Upper lobe of left lung (tissue), 6 donors: Measurements from ENCODE around the gene NEURL2. TPM values are rescaled to one million over a fixed set of nuclear protein-coding genes. Genes with fewer than 3 reads are reported as not detected.

Source experiments
- ATAC-seq, 2 donors: fragments of 200-7000 bp; cut with Tn5 transposase; one replicate each; pipeline ENCODE4 v1.9.1; 2022; ENCODE audit warnings: mild to moderate bottlenecking in 2 of 2, moderate library complexity in 2 of 2; ENCODE audit not compliant: low FRiP score in 2 of 2
- DNase-seq, 2 donors: peaks; one replicate each; pipeline ENCODE4 v3.0.0-alpha.2; 2019 to 2020
- H3K27ac ChIP-seq, 4 donors: fragments of 200-600 bp; sonication (generic); one replicate each; pipeline ENCODE4 v1.5.1; 2016 to 2019
- H3K27me3 ChIP-seq, 4 donors: fragments of 200-600 bp; sonication (generic); one replicate each; pipeline ENCODE4 v1.5.1; 2017 to 2019
- H3K36me3 ChIP-seq, 4 donors: fragments of 200-600 bp; sonication (generic); one replicate each; pipeline ENCODE4 v1.5.1; 2016 to 2019
- H3K4me1 ChIP-seq, 4 donors: fragments of 200-600 bp; sonication (generic); one replicate each; pipeline ENCODE4 v1.5.1; 2018 to 2019
- H3K4me3 ChIP-seq, 4 donors: fragments of 200-600 bp; sonication (generic); one replicate each; pipeline ENCODE4 v1.5.1; 2017 to 2019; ENCODE audit warnings: mild to moderate bottlenecking in 2 of 4, moderate library complexity in 1 of 4
- H3K9me3 ChIP-seq, 4 donors: fragments of 200-600 bp; sonication (generic); one replicate each; pipeline ENCODE4 v1.5.1; 2018 to 2019
- EP300 ChIP-seq, 4 donors: sonication (generic); formaldehyde crosslinking; IDR thresholded peaks; one replicate each; pipeline ENCODE4 v1.5.1; 2017; ENCODE audit warnings: antibody characterized with exemption in 4 of 4, control low read depth in 2 of 4
- POLR2A ChIP-seq, 4 donors: fragments of 450-650 bp; IDR thresholded peaks; one replicate each; pipeline ENCODE4 v1.5.1; 2016 to 2017; ENCODE audit warnings: antibody characterized with exemption in 4 of 4, mild to moderate bottlenecking in 2 of 4
- POLR2AphosphoS5 ChIP-seq, 2 donors: sonication (generic); formaldehyde crosslinking; IDR thresholded peaks; one replicate each; pipeline ENCODE4 v1.5.1; 2017; ENCODE audit warnings: antibody characterized with exemption in 2 of 2
- WGBS, 2 donors: methylation state at CpG; one replicate each; pipeline ENCODE4 v1.1.5; 2017 to 2018; 5-methylcytosine and 5-hydroxymethylcytosine counted together
- total RNA-seq, 6 donors: library from RNA; depleted of rRNA in 4 of 6; stranded (reverse); fragments of >200 nt in 4 of 6; gene quantifications; one replicate each; pipeline versions ENCODE4 v1.1.0 to v1.2.1, GENCODE V29; 2016 to 2021
- TF ChIP-seq, protein P1 (sequence below), 6 experiments: fragments of 450-650 bp in 4 of 6; fragments of 200-600 bp in 2 of 6; sonication (generic) in 2 of 6; IDR thresholded peaks; one replicate each; pipeline ENCODE4 v1.5.1; 2016 to 2019; ENCODE audit warnings: antibody characterized with exemption in 6 of 6
- donor health status: DM: no; HTN: no; CAD: no; lungs with moderate emphysema.
- donor health status: DM: no; HTN: yes; CAD: no; lungs with severe emphysema.

The NEURL2 gene
- total RNA-seq, 6 donors from 2014 or later = 3.9 to 31.4 (median 5.5) TPM

DNA sequence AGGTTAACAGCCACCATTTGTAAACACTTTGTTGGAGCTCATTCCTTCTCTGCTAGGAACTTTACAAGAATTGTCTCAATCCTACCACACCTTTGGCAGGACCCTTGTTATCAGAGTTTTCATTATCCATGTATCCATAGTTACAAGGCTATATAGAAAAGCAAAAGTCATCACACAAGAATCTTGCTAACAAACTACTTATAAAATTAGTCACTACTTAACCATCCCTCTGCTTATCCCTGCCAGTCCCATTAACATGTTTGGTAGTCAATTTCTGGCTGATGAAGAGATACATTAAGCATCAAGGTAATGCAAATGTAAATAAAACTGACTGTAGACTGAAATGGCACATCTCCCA, 23.2 kb downstream of the NEURL2 start:
- TF ChIP-seq, protein P1, sequence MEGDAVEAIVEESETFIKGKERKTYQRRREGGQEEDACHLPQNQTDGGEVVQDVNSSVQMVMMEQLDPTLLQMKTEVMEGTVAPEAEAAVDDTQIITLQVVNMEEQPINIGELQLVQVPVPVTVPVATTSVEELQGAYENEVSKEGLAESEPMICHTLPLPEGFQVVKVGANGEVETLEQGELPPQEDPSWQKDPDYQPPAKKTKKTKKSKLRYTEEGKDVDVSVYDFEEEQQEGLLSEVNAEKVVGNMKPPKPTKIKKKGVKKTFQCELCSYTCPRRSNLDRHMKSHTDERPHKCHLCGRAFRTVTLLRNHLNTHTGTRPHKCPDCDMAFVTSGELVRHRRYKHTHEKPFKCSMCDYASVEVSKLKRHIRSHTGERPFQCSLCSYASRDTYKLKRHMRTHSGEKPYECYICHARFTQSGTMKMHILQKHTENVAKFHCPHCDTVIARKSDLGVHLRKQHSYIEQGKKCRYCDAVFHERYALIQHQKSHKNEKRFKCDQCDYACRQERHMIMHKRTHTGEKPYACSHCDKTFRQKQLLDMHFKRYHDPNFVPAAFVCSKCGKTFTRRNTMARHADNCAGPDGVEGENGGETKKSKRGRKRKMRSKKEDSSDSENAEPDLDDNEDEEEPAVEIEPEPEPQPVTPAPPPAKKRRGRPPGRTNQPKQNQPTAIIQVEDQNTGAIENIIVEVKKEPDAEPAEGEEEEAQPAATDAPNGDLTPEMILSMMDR (IDR thresholded peaks at IDR 0.05) = no peak
- TF ChIP-seq POLR2A (IDR thresholded peaks at IDR 0.05) (no peak), POLR2AphosphoS5 (IDR thresholded peaks at IDR 0.05) (no peak), EP300 (IDR thresholded peaks at IDR 0.05) (no peak)
- Histone ChIP-seq H3K27ac (no peak overlapping the region), H3K9me3 (no peaks in the 10 kb centered on the region), H3K4me3 (no peak overlapping the region), H3K4me1 (no peaks in the 10 kb centered on the region), H3K36me3 (no peaks in the 10 kb centered on the region), H3K27me3 (no peaks in the 10 kb centered on the region)
- DNase-seq (no peak), ATAC-seq (no peak)

DNA sequence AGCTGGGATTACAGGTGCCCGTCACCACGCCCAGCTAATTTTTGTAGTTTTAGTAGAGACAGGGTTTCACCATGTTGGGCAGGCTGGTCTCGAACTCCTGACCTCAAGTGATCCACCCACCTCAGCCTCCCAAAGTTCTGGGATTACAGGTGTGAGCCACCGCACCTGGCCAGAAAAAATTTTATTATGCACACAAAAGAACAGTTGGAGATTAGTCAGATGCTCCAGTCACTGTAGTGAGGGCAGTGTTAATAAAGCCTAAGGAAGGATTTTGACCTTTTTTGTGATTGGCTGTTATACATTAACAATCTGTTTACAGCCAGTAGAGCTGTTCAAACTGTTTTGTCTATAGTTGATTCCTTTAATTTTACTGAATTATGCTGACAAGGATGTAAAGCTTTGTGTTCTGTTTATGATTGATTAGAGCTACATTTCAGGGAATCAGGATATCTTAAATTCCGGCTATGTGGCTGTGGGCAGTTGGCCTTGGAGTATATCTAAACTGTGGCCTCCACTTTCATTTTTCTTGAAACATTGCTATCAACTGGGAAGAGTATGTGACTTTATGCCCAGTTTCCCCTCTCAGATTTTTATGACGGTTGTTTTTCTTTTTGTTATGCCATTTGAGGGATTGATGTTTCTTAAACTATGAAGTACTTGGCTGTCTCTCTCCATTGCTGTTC, 23.7 kb downstream of the NEURL2 start:
- TF ChIP-seq EP300 (IDR thresholded peaks at IDR 0.05) (no peak), POLR2A (IDR thresholded peaks at IDR 0.05) (no peak), POLR2AphosphoS5 (IDR thresholded peaks at IDR 0.05) (no peak)
- TF ChIP-seq, protein P1 (IDR thresholded peaks at IDR 0.05) = no peak
- no peaks in the 10 kb centered on the region for H3K27me3 ChIP-seq
- H3K4me1 ChIP-seq = no peaks in the 10 kb centered on the region
- WGBS, 2 donors = 87 to 88% methylated on average over 6 of the region's 6 CpGs
- DNase-seq = no peak
- no peak overlapping the region for H3K27ac ChIP-seq
- H3K9me3 ChIP-seq = no peaks in the 10 kb centered on the region
- H3K36me3 ChIP-seq = no peaks in the 10 kb centered on the region
- no peak overlapping the region for H3K4me3 ChIP-seq
- ATAC-seq = no peak

DNA sequence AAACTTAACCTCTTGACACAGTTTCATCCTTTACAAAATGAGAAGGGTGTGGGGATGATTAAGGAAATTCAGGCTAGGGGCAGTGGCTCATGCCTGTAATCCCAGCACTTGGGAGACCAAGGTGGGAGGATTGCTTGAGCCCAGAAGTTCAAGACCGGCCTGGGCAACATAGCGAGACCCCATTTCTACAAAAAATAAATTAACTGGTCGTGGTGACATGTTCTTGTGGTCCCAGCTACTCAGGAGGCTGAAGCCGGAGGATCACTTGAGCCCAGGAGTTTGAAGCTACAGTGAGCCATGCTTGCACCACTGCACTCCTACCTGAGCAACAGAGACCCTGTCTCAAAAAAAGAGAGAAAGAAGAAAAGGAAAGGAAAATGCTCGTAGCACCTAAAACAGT, 24.6 kb downstream of the NEURL2 start:
- WGBS, 2 donors = 94 to 96% methylated on average over 5 of the region's 5 CpGs
- DNase-seq = no peak
- Histone ChIP-seq H3K4me1 (no peaks in the 10 kb centered on the region), H3K36me3 (no peaks in the 10 kb centered on the region), H3K27ac (no peak overlapping the region), H3K4me3 (no peak overlapping the region), H3K27me3 (no peaks in the 10 kb centered on the region), H3K9me3 (no peaks in the 10 kb centered on the region)
- ATAC-seq = no peak
- TF ChIP-seq, protein P1 (IDR thresholded peaks at IDR 0.05) = no peak
- no peak for TF ChIP-seq POLR2A (IDR thresholded peaks at IDR 0.05)
- TF ChIP-seq EP300 (IDR thresholded peaks at IDR 0.05) = no peak
- TF ChIP-seq POLR2AphosphoS5 (IDR thresholded peaks at IDR 0.05) = no peak

DNA sequence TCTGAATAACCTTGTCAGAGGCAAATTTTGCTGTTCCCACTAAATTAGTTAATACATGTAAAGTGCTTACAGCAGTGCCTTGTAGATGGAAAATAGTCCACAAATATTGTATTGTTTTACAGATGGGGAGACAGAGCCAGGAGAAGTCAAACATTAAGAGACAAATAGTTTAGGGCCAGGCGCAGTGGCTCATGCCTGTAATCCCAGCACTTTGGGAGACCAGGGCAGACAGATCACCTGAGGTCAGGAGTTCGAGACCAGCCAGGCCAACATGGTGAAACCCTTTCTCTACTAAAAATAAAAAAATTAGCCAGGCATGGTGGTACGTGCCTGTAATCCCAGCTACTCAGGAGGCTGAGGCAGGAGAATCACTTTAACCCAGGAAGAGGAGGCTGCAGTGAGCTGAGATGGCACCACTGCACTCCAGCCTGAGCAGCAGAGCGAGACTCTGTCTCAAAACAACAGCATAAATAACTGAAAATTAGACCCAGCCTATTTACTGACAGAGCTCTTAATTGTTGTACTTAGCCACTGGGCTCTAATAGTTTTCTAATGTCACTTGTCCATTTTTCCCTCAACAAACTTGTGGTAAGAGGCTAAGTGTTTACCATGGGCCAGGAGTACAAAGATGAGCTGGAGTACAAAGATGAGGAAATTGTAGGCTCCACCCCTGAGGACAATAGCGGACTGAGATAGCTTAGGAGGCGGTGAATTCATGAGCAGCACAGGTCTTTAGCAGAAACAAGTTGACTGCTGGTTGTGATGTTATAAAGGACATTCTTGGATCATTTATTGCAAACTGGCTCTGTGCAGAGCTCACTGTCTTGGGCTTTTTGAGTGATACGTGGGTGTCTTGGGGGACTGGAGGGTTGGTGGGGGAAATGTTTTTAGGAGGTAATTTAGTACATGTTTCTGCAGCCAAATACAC, 27.2 kb downstream of the NEURL2 start:
- no peaks in the 10 kb centered on the region for H3K27me3 ChIP-seq
- H3K36me3 ChIP-seq = no peaks in the 10 kb centered on the region
- no peaks in the 10 kb centered on the region for H3K9me3 ChIP-seq
- H3K4me1 ChIP-seq = peaks cover 0 to 3% (median 0%) of the 10 kb centered on the region in 4 donors
- H3K27ac ChIP-seq = no peak overlapping the region
- TF ChIP-seq, protein P1 (IDR thresholded peaks at IDR 0.05) = no peak
- TF ChIP-seq EP300 (IDR thresholded peaks at IDR 0.05) = no peak
- no peak for TF ChIP-seq POLR2AphosphoS5 (IDR thresholded peaks at IDR 0.05)
- no peak for TF ChIP-seq POLR2A (IDR thresholded peaks at IDR 0.05)
- ATAC-seq (no peak), DNase-seq (no peak)
- H3K4me3 ChIP-seq = no peak overlapping the region
- WGBS, 2 donors = 88 to 90% methylated on average over 7 of the region's 7 CpGs
